Endodermal cell (in vitro differentiated cells): ENCODE measurements around the gene TTC28. TPM values are rescaled to one million over a fixed set of nuclear protein-coding genes. Genes with fewer than 3 reads are reported as not detected.

Source experiments
- DNase-seq: peaks from one replicate; pipeline ENCODE4 v3.0.0-alpha.2; 2017
- H3K27ac ChIP-seq: 2 replicates; pipeline ENCODE4 v1.5.1; 2013; ENCODE audit warnings: mild to moderate bottlenecking, low read depth, low read length, moderate library complexity
- H3K27me3 ChIP-seq: 2 replicates; pipeline ENCODE4 v1.6.1; 2013; ENCODE audit warnings: mild to moderate bottlenecking, low read length, moderate library complexity; ENCODE audit not compliant: insufficient read depth, control insufficient read depth, poor library complexity, severe bottlenecking
- H3K36me3 ChIP-seq: 2 replicates; pipeline ENCODE4 v1.7.0; 2013; ENCODE audit warnings: mild to moderate bottlenecking, low read length, moderate library complexity; ENCODE audit not compliant: control insufficient read depth, insufficient read depth
- H3K4me1 ChIP-seq: one replicate; pipeline ENCODE4 v1.7.0; 2013; ENCODE audit warnings: low read length; ENCODE audit not compliant: control insufficient read depth, insufficient read depth
- H3K4me3 ChIP-seq: 2 replicates; pipeline ENCODE4 v1.5.1; 2013; ENCODE audit warnings: mild to moderate bottlenecking, low read length, moderate library complexity
- H3K9ac ChIP-seq: 2 replicates; pipeline ENCODE4 v1.6.1; 2013; ENCODE audit warnings: mild to moderate bottlenecking, low read length, moderate library complexity; ENCODE audit not compliant: poor library complexity, severe bottlenecking; ENCODE audit errors: extremely low read depth
- H3K9me3 ChIP-seq: 2 replicates; pipeline ENCODE4 v1.6.1; 2013; ENCODE audit warnings: mild to moderate bottlenecking, low read length, moderate library complexity; ENCODE audit not compliant: control insufficient read depth
- H3K27ac Mint-ChIP-seq: 2 replicates; pipeline ENCODE4 v1.8.0; 2020; ENCODE audit warnings: mixed read lengths
- H3K27me3 Mint-ChIP-seq: 2 replicates; pipeline ENCODE4 v1.8.0; 2021; ENCODE audit warnings: mild to moderate bottlenecking, mixed read lengths; ENCODE audit not compliant: insufficient read depth
- H3K36me3 Mint-ChIP-seq: 2 replicates; pipeline ENCODE4 v1.8.0; 2020; ENCODE audit warnings: low read depth, mixed read lengths
- H3K4me1 Mint-ChIP-seq: 2 replicates; pipeline ENCODE4 v1.8.0; 2020; ENCODE audit warnings: mixed read lengths
- H3K4me3 Mint-ChIP-seq: 2 replicates; pipeline ENCODE4 v1.8.0; 2020; ENCODE audit warnings: mild to moderate bottlenecking, moderate library complexity, mixed read lengths
- H3K9me3 Mint-ChIP-seq: 2 replicates; pipeline ENCODE4 v1.8.0; 2020; ENCODE audit warnings: mild to moderate bottlenecking, mixed read lengths
- CTCF ChIP-seq: fragments of 200-600 bp; sonication (generic); conservative IDR thresholded peaks from 2 replicates; pipeline ENCODE4 v1.5.0; 2021; ENCODE audit warnings: antibody characterized with exemption, mild to moderate bottlenecking
- WGBS, 2 experiments: methylation state at CpG; one replicate each; pipeline versions ENCODE4 v1.1.5 to v1.1.7; 2013; ENCODE audit warnings: missing lambda C conversion rate in 2 of 2, mixed read lengths in 1 of 2; ENCODE audit not compliant: insufficient coverage in 1 of 2, insufficient read length in 1 of 2; 5-methylcytosine and 5-hydroxymethylcytosine counted together
- total RNA-seq, 2 donors: library from RNA; stranded (reverse); fragmentation: NEBNext Ultra II Directional in 1 of 2; extraction: Animal tissue kit (Norgen Biotek cat#: 25700) in 1 of 2; gene quantifications; 2 replicates in 1 of 2; 3 replicates in 1 of 2; pipeline ENCODE4 v1.2.1, GENCODE V29; 2021

The TTC28 gene
- total RNA-seq, 2 donors from 2014 or later = 28.6 to 34.0 TPM

- no peak overlapping the region for H3K4me3 ChIP-seq
- Mint-ChIP-seq H3K4me1 (peaks cover 2% of the 10 kb centered on the region), H3K9me3 (no peaks in the 10 kb centered on the region), H3K36me3 (no peaks in the 10 kb centered on the region), H3K27ac (no peak overlapping the region), H3K4me3 (no peak overlapping the region), H3K27me3 (no peaks in the 10 kb centered on the region)
- H3K27ac ChIP-seq = no peak overlapping the region
- H3K27me3 ChIP-seq = no peaks in the 10 kb centered on the region
- 92 to 100% methylated on average over 1 to 2 of the region's 2 CpGs for WGBS, 2 experiments
- TF ChIP-seq CTCF = no peak
- DNase-seq = no peak
- H3K9ac ChIP-seq = no peak overlapping the region
- no peaks in the 10 kb centered on the region for H3K36me3 ChIP-seq
- no peaks in the 10 kb centered on the region for H3K9me3 ChIP-seq
- no peaks in the 10 kb centered on the region for H3K4me1 ChIP-seq
These were observed 538.0 kb downstream of the TTC28 start for GRCh38 chr22:28141614-28142013.

GRCh38 chr22:28139961-28140360, 539.7 kb downstream of the TTC28 start:
- Histone ChIP-seq H3K9me3 (no peaks in the 10 kb centered on the region), H3K9ac (no peak overlapping the region), H3K4me1 (no peaks in the 10 kb centered on the region), H3K4me3 (no peak overlapping the region), H3K27ac (no peak overlapping the region), H3K27me3 (no peaks in the 10 kb centered on the region), H3K36me3 (no peaks in the 10 kb centered on the region)
- Mint-ChIP-seq H3K36me3 (no peaks in the 10 kb centered on the region), H3K9me3 (no peaks in the 10 kb centered on the region), H3K27ac (no peak overlapping the region), H3K27me3 (no peaks in the 10 kb centered on the region), H3K4me3 (no peak overlapping the region), H3K4me1 (peaks cover 2% of the 10 kb centered on the region)
- WGBS, 2 experiments = 89% methylated on average over 2 of the region's 2 CpGs
- no peak for TF ChIP-seq CTCF
- no peak for DNase-seq

- Histone ChIP-seq H3K27ac (no peak overlapping the region), H3K27me3 (no peaks in the 10 kb centered on the region), H3K9me3 (no peaks in the 10 kb centered on the region), H3K4me3 (no peak overlapping the region), H3K9ac (no peak overlapping the region), H3K4me1 (no peaks in the 10 kb centered on the region), H3K36me3 (no peaks in the 10 kb centered on the region)
- no peak for DNase-seq
- peaks cover 2% of the 10 kb centered on the region for H3K4me1 Mint-ChIP-seq
- H3K9me3 Mint-ChIP-seq = peaks cover 4% of the 10 kb centered on the region
- 93% methylated on average over 1 of the region's 1 CpG; no CpG with 5 or more reads in 1 of the 2 experiments for WGBS, 2 experiments
- no peaks in the 10 kb centered on the region for H3K27me3 Mint-ChIP-seq
- TF ChIP-seq CTCF = no peak
- no peak overlapping the region for H3K27ac Mint-ChIP-seq
- H3K36me3 Mint-ChIP-seq = no peaks in the 10 kb centered on the region
- no peak overlapping the region for H3K4me3 Mint-ChIP-seq
These were observed 540.1 kb downstream of the TTC28 start for GRCh38 chr22:28139516-28139915.
